Measurements from ENCODE around the gene FGF22. TPM values are rescaled to one million over a fixed set of nuclear protein-coding genes. Genes with fewer than 3 reads are reported as not detected.

Gene FGF22
- total and polyA plus RNA-seq, 9 donors: 0.23 to 4.4 (median 2.3) TPM; not detected in 1

DNA sequence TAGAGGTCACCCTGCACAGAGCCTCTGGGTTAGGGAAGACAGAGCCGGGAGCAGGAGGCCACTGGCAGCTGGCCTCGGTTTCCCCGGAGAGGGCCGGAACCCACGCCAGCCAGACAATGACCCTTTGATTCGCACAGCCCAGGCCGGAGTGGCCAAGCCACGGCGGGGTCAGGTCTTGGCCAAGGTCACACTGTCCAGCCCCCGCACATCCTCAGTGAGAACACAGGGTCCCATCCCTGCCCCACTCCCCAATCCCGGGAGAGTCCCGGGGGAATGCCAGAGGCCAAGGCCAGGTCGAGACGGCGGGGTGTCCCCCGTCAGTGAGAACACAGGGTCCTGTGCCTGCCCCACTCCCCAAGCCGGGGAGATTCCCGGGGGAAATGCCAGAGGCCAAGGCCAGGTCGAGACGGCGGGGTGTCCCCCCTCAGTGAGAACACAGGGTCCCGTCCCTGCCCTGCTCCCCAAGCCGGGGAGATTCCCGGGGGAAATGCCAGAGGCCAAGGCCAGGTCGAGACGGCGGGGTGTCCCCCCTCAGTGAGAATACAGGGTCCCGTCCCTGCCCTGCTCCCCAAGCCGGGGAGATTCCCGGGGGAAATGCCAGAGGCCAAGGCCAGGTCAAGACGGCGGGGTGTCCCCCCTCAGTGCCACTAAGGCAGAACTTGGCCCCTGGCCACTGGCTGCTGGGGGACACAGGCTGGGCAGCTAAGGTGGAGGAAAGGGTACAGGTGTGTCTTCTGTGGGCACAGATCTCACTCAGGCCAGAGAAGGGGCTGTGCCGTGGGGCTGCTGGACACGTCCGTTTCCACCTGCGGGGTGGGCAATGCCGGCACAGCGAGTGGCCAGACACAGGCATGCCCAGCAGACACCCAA is 34.8 kb downstream of the FGF22 start:
- Histone ChIP-seq H3K4me3 (no peak overlapping the region), H3K4me1 (ENCODE audit: insufficient read depth) (peaks cover 19% of the 10 kb centered on the region), H3K36me3 (no peaks in the 10 kb centered on the region), H3K9me3 (no peaks in the 10 kb centered on the region), H3K27me3 (no peaks in the 10 kb centered on the region), H3K27ac (peak overlapping the region; percentile 49 to 58)
- 16 to 47% (median 29%) methylated on average over 38 of the region's 38 CpGs for WGBS, 3 donors
- TF ChIP-seq, protein P1, sequence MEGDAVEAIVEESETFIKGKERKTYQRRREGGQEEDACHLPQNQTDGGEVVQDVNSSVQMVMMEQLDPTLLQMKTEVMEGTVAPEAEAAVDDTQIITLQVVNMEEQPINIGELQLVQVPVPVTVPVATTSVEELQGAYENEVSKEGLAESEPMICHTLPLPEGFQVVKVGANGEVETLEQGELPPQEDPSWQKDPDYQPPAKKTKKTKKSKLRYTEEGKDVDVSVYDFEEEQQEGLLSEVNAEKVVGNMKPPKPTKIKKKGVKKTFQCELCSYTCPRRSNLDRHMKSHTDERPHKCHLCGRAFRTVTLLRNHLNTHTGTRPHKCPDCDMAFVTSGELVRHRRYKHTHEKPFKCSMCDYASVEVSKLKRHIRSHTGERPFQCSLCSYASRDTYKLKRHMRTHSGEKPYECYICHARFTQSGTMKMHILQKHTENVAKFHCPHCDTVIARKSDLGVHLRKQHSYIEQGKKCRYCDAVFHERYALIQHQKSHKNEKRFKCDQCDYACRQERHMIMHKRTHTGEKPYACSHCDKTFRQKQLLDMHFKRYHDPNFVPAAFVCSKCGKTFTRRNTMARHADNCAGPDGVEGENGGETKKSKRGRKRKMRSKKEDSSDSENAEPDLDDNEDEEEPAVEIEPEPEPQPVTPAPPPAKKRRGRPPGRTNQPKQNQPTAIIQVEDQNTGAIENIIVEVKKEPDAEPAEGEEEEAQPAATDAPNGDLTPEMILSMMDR (IDR thresholded peaks at IDR 0.05): no peak
- TF ChIP-seq EP300 (IDR thresholded peaks at IDR 0.05) (no peak), POLR2A (IDR thresholded peaks at IDR 0.05) (no peak)
- peak in 4 of 5 donors; percentile 44 to 86 (median 66) for DNase-seq
- intact Hi-C loops (cut with DNase I): loop anchor here in 2 of 4 donors (5.0 to 10.0 kb wide), 2 partner anchors 48 to 260 kb away; no protein-coding TSS in a partner anchor

DNA sequence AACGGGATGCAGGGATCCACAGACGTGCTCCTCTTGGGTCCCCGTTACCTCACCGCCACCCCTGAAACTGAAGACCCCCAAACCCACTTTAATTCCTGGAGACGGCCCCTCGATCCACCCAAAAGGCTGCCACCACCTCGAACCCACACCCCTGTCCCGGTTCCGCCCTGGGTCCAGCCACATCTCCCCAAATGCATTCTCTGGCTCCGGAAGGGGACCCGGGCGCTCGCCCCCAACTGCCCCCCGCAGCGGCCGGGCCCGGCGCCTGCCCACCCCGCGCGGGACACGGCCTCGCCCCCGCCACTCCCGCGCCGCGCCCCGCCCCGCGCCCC is 36.3 kb downstream of the FGF22 start:
- intact Hi-C loops (cut with DNase I): loop anchor here in 2 of 4 donors (5.0 to 10.0 kb wide), 2 partner anchors 46 to 259 kb away; no protein-coding TSS in a partner anchor
- Histone ChIP-seq H3K36me3 (no peaks in the 10 kb centered on the region), H3K9me3 (no peaks in the 10 kb centered on the region), H3K4me3 (peak overlapping the region; percentile 43), H3K27me3 (no peaks in the 10 kb centered on the region), H3K4me1 (ENCODE audit: insufficient read depth) (peaks cover 19% of the 10 kb centered on the region), H3K27ac (peak overlapping the region; percentile 49 to 70)
- no peak for TF ChIP-seq EP300 (IDR thresholded peaks at IDR 0.05)
- TF ChIP-seq POLR2A (IDR thresholded peaks at IDR 0.05): no peak
- TF ChIP-seq, protein P1 (IDR thresholded peaks at IDR 0.05): no peak
- 2 to 4% (median 3%) methylated on average over 24 to 31 of the region's 31 CpGs for WGBS, 3 donors
- DNase-seq: peak in 1 of 5 donors; percentile 41

DNA sequence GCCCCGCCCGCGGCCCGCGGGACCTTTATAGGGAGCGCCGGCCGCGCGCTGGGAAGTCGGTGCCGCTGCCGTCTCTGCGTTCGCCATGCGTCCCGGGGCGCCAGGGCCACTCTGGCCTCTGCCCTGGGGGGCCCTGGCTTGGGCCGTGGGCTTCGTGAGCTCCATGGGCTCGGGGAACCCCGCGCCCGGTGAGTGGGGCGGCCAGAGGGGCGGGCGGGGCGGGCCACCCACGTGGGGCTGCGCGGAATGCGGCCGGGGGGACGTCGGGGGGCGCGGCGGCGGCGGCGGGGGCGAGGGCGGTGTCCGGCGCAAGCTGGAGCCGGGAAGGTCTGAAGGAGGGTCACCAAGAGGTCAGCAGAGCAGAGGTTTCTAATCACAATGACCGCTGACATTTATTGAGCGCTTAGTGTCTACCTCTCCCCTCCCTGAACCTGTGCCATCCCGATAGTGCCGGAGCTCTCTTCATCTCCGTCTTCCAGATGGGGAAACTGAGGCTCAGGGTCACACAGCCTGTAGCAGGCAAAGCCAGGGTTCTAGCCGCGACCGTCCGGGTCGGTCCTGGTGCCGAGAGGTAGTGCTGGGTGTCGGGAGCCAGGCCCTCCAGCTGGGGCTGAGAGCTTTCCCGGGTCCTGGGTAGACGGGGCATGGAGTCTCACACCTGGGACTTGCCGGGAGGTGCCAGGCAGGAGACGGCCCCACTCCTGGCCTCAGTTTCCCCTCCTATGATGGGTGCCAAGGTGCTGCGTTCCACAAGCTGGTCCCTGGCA is 36.8 kb downstream of the FGF22 start, which contains the start of gene FSTL3:
TSS of gene FSTL3 (plus strand) at position 54 of the 767 bp plus-strand sequence. CDS start at position 86, 32 bp downstream.
- intact Hi-C loops (cut with DNase I): loop anchor here in 2 of 4 donors (5.0 to 10.0 kb wide), 2 partner anchors 46 to 258 kb away; no protein-coding TSS in a partner anchor
- H3K27me3 ChIP-seq: no peaks in the 10 kb centered on the region
- H3K4me1 ChIP-seq (ENCODE audit: insufficient read depth): peaks cover 22% of the 10 kb centered on the region
- no peaks in the 10 kb centered on the region for H3K9me3 ChIP-seq
- no peaks in the 10 kb centered on the region for H3K36me3 ChIP-seq
- peak; percentile 26 for TF ChIP-seq POLR2A (IDR thresholded peaks at IDR 0.05)
- TF ChIP-seq EP300 (IDR thresholded peaks at IDR 0.05): no peak
- TF ChIP-seq, protein P1 (IDR thresholded peaks at IDR 0.05): no peak
- 1 to 4% (median 1%) methylated on average over 34 to 63 of the region's 63 CpGs for WGBS, 3 donors
- peak in 4 of 5 donors; percentile 59 to 75 (median 66) for DNase-seq
- H3K4me3 ChIP-seq: peak within 1 kb of the TSS; percentile 43
- peak within 1 kb of the TSS; percentile 70 to 74 for H3K27ac ChIP-seq

DNA sequence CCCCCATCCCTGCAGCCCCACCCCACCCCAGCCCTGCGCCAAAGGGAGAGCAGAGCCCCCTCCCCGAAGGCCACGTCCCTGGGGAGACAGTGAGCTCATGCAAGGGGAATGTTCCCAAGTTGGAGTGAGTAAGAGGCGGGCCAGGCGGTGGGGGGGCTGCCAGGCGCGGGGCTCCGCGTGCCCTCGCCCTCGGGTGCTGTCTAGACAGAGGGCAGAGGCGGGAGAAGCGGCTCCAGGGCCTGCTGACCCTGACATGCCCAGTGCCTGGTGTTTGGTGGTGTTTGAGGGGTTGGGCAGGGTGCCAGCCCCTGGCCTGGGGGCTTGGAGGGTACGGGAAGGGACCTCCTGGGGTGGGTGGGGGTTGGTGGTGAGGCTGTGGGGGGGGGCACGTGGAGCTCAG is 37.5 kb downstream of the FGF22 start:
- Histone ChIP-seq H3K4me1 (ENCODE audit: insufficient read depth) (peaks cover 22% of the 10 kb centered on the region), H3K4me3 (peak overlapping the region; percentile 43), H3K36me3 (no peaks in the 10 kb centered on the region), H3K27ac (peak overlapping the region; percentile 70 to 74), H3K9me3 (no peaks in the 10 kb centered on the region), H3K27me3 (no peaks in the 10 kb centered on the region)
- peak; percentile 84 to 90 (median 87) for DNase-seq
- intact Hi-C loops (cut with DNase I): loop anchor here in 2 of 4 donors (5.0 to 10.0 kb wide), 2 partner anchors 45 to 258 kb away; no protein-coding TSS in a partner anchor
- TF ChIP-seq POLR2A (IDR thresholded peaks at IDR 0.05) (no peak), EP300 (IDR thresholded peaks at IDR 0.05) (peak; percentile 29)
- TF ChIP-seq, protein P1 (IDR thresholded peaks at IDR 0.05): no peak
- WGBS, 3 donors: 1 to 2% (median 1%) methylated on average over 12 to 15 of the region's 15 CpGs

Measured in ovary (tissue), 9 donors.